ENCODE data around the gene NHS. TPM values are rescaled to one million over a fixed set of nuclear protein-coding genes. Genes with fewer than 3 reads are reported as not detected.

NHS gene
- total RNA-seq, 3 donors from 2014 or later, result 8.5 to 11.2 (median 8.8) TPM

GRCh38 chrX:17471121-17471520 is 96.1 kb downstream of the NHS start:
- intact Hi-C loops (cut with DNase I; ENCODE audit: low total_unique reads), result no loop called here
- no peaks in the 10 kb centered on the region for H3K36me3 ChIP-seq

GRCh38 chrX:17471861-17472260 is 96.9 kb downstream of the NHS start:
- Histone ChIP-seq H3K27me3 (peaks cover 0 to 17% of the 10 kb centered on the region in 2 donors), H3K4me1 (no peaks in the 10 kb centered on the region), H3K4me3 (no peak overlapping the region), H3K36me3 (no peaks in the 10 kb centered on the region), H3K9me3 (no peaks in the 10 kb centered on the region), H3K27ac (no peak overlapping the region)
- intact Hi-C loops (cut with DNase I; ENCODE audit: low total_unique reads), result no loop called here
- no peak for DNase-seq (ENCODE audit: low spot score in 2 of 2)
- TF ChIP-seq POLR2AphosphoS5 (IDR thresholded peaks at IDR 0.05) (no peak), POLR2A (IDR thresholded peaks at IDR 0.05) (no peak), CTCF (IDR thresholded peaks at IDR 0.05) (no peak)

More at GRCh38 chrX:17471121-17471520, 96.1 kb downstream of the NHS start:
- Histone ChIP-seq H3K9me3 (no peaks in the 10 kb centered on the region), H3K4me3 (no peak overlapping the region), H3K27me3 (peaks cover 0 to 19% of the 10 kb centered on the region in 2 donors), H3K4me1 (no peaks in the 10 kb centered on the region), H3K27ac (no peak overlapping the region)
- no peak for DNase-seq (ENCODE audit: low spot score in 2 of 2)
- no peak for TF ChIP-seq CTCF (IDR thresholded peaks at IDR 0.05)
- no peak for TF ChIP-seq POLR2A (IDR thresholded peaks at IDR 0.05)
- no peak for TF ChIP-seq POLR2AphosphoS5 (IDR thresholded peaks at IDR 0.05)

GRCh38 chrX:17472424-17472823 is 97.4 kb downstream of the NHS start:
- H3K27me3 ChIP-seq, result peaks cover 0 to 23% of the 10 kb centered on the region in 2 donors
- H3K27ac ChIP-seq, result no peak overlapping the region
- intact Hi-C loops (cut with DNase I; ENCODE audit: low total_unique reads), result no loop called here
- H3K36me3 ChIP-seq, result no peaks in the 10 kb centered on the region
- no peak overlapping the region for H3K4me3 ChIP-seq
- no peaks in the 10 kb centered on the region for H3K4me1 ChIP-seq
- DNase-seq (ENCODE audit: low spot score in 2 of 2), result no peak
- no peaks in the 10 kb centered on the region for H3K9me3 ChIP-seq
- no peak for TF ChIP-seq POLR2AphosphoS5 (IDR thresholded peaks at IDR 0.05)
- no peak for TF ChIP-seq CTCF (IDR thresholded peaks at IDR 0.05)
- no peak for TF ChIP-seq POLR2A (IDR thresholded peaks at IDR 0.05)

GRCh38 chrX:17473021-17473420 is 98.0 kb downstream of the NHS start:
- H3K9me3 ChIP-seq, result no peaks in the 10 kb centered on the region
- H3K36me3 ChIP-seq, result no peaks in the 10 kb centered on the region
- no peak overlapping the region for H3K27ac ChIP-seq
- H3K4me3 ChIP-seq, result no peak overlapping the region
- peaks cover 0 to 23% of the 10 kb centered on the region in 2 donors for H3K27me3 ChIP-seq
- no peak for DNase-seq (ENCODE audit: low spot score in 2 of 2)
- intact Hi-C loops (cut with DNase I; ENCODE audit: low total_unique reads), result no loop called here
- TF ChIP-seq CTCF (IDR thresholded peaks at IDR 0.05), result no peak
- no peaks in the 10 kb centered on the region for H3K4me1 ChIP-seq

GRCh38 chrX:17474892-17475291 is 99.9 kb downstream of the NHS start:
- no peaks in the 10 kb centered on the region for H3K9me3 ChIP-seq
- TF ChIP-seq POLR2AphosphoS5 (IDR thresholded peaks at IDR 0.05) (no peak), POLR2A (IDR thresholded peaks at IDR 0.05) (no peak), CTCF (IDR thresholded peaks at IDR 0.05) (no peak)
- intact Hi-C loops (cut with DNase I; ENCODE audit: low total_unique reads), result loop anchor here (5.0 kb wide), 1 partner anchor 533 kb away; no protein-coding TSS in a partner anchor

More at GRCh38 chrX:17474892-17475291, 99.9 kb downstream of the NHS start:
- no peak overlapping the region for H3K4me3 ChIP-seq
- no peak for DNase-seq (ENCODE audit: low spot score in 2 of 2)
- no peaks in the 10 kb centered on the region for H3K36me3 ChIP-seq
- peaks cover 0 to 16% of the 10 kb centered on the region in 2 donors for H3K27me3 ChIP-seq
- no peaks in the 10 kb centered on the region for H3K4me1 ChIP-seq
- H3K27ac ChIP-seq, result no peak overlapping the region
